ENCODE measurements around the gene INTS3. TPM values are rescaled to one million over a fixed set of nuclear protein-coding genes. Genes with fewer than 3 reads are reported as not detected.

Gene INTS3
- total and polyA plus RNA-seq, 2 donors (not counting 3 experiments of a cell fraction or from before 2014, with no cell fraction given) = 61.9 to 63.1 TPM

DNA sequence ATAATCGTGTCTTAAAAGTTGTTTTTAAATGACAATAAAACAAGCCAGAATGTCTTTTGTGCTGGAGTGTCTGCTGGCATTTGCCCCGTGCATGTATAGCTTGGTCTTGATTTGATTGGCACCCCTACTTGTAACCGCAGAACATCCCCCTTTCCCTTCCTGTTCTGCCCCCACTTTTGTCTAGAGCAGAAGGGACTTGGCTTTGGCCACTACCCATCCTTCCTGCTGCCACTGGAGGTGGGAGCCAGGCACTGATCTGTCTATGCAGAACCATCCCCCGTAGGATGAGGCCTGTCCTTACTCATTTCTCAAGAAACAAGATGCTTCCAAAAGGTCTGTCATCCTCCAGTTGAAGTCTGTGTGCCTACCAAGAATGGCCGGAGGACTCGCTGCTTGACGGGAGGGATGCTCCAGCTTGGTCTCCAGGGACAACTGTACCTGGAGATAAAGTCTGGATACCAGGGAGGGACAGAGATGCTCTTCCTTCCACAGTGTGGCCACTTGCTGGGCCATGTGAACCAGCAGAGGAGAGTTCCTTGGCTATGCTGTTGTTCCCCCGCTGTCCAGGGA lies 46.3 kb downstream of the INTS3 start:
- TF ChIP-seq, protein P1, sequence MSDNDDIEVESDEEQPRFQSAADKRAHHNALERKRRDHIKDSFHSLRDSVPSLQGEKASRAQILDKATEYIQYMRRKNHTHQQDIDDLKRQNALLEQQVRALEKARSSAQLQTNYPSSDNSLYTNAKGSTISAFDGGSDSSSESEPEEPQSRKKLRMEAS (IDR thresholded peaks at IDR 0.05; ENCODE audit: insufficient read depth, insufficient read length) = no peak
- no peak for TF ChIP-seq EZH2 (IDR thresholded peaks at IDR 0.05; ENCODE audit: borderline replicate concordance, low read depth, low read length, severe bottlenecking)
- no peak for TF ChIP-seq GATA2 (IDR thresholded peaks at IDR 0.05; ENCODE audit: insufficient read depth, insufficient read length, low read depth, low read length)
- no peak for TF ChIP-seq MYC (IDR thresholded peaks at IDR 0.05; ENCODE audit: low read depth, low read length)
- no peak for TF ChIP-seq JUN (IDR thresholded peaks at IDR 0.05; ENCODE audit: borderline replicate concordance, insufficient read depth, insufficient read length, low read depth)
- TF ChIP-seq POLR2A (IDR thresholded peaks at IDR 0.05; ENCODE audit: low read depth, low read length) = no peak
- TF ChIP-seq, protein P2, sequence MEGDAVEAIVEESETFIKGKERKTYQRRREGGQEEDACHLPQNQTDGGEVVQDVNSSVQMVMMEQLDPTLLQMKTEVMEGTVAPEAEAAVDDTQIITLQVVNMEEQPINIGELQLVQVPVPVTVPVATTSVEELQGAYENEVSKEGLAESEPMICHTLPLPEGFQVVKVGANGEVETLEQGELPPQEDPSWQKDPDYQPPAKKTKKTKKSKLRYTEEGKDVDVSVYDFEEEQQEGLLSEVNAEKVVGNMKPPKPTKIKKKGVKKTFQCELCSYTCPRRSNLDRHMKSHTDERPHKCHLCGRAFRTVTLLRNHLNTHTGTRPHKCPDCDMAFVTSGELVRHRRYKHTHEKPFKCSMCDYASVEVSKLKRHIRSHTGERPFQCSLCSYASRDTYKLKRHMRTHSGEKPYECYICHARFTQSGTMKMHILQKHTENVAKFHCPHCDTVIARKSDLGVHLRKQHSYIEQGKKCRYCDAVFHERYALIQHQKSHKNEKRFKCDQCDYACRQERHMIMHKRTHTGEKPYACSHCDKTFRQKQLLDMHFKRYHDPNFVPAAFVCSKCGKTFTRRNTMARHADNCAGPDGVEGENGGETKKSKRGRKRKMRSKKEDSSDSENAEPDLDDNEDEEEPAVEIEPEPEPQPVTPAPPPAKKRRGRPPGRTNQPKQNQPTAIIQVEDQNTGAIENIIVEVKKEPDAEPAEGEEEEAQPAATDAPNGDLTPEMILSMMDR (IDR thresholded peaks at IDR 0.05; ENCODE audit: extremely low read depth in 1 of 2, insufficient read depth in 1 of 2, low read depth in 1 of 2, low read length in 2 of 2) = no peak
- Histone ChIP-seq H4K20me1 (replicated peaks; ENCODE audit: control insufficient read depth, extremely low read depth, insufficient read depth, low read length) (no peaks in the 10 kb centered on the region), H3K9me3 (replicated peaks; ENCODE audit: control insufficient read depth, insufficient read depth, low read length) (no peaks in the 10 kb centered on the region), H3K4me1 (ENCODE audit: control insufficient read depth, extremely low read depth, insufficient read depth, low read length) (peaks cover 51% of the 10 kb centered on the region), H3K36me3 (ENCODE audit: control insufficient read depth in 2 of 2, extremely low read depth in 1 of 2, insufficient read depth in 2 of 2, low read length in 2 of 2) (peaks cover under 1 to 7% of the 10 kb centered on the region in 2 experiments), H3K4me3 (replicated peaks in 1 of 3; ENCODE audit: insufficient read depth in 1 of 3, low read depth in 1 of 3, low read length in 3 of 3) (no peak overlapping the region), H3K27me3 (ENCODE audit: control insufficient read depth in 2 of 2, insufficient read depth in 2 of 2, low read length in 2 of 2) (no peaks in the 10 kb centered on the region), H3K4me2 (ENCODE audit: insufficient read depth, low read length) (no peak overlapping the region), H3K79me2 (ENCODE audit: control insufficient read depth, insufficient read depth, low read length) (no peaks in the 10 kb centered on the region), H3K27ac (ENCODE audit: insufficient read depth, low read depth, low read length) (peak overlapping the region; percentile 10), H3K9ac (replicated peaks; ENCODE audit: extremely low read depth, insufficient read depth, low read length) (no peak overlapping the region), H2AFZ (ENCODE audit: low read depth, low read length) (no peak overlapping the region), H3K9me1 (replicated peaks; ENCODE audit: control insufficient read depth, extremely low read depth, insufficient read depth, low read length) (no peaks in the 10 kb centered on the region)
- DNase-seq (ENCODE audit: low read depth, low spot score) (peak; percentile 17), FAIRE-seq (no peak)
- dilution Hi-C loops (cut with MboI; ENCODE audit: extremely low pct_ligation_motif_present, low sequenced_read_pairs) (no loop called here), intact Hi-C loops (cut with micrococcal nuclease) (no loop called here)
- POLR2A ChIA-PET = no interaction called here
- no TSS peak for BruUV-seq (replicated peaks)
- CTCF ChIA-PET = interaction anchor here (1.3 to 6.2 kb wide), 4 partner anchors 10 to 213 kb away, joined by 5 to 83 read pairs (median 10); partner anchors contain the start of gene NPR1
